Adipocyte (in vitro differentiated cells): ENCODE data around the gene TACC2.

Experiments
- DNase-seq: peaks from one replicate; pipeline ENCODE4 v3.0.0-alpha.2; 2015; ENCODE audit warnings: low read depth
- H3K27me3 ChIP-seq: replicated peaks from 2 replicates; pipeline ENCODE4 v1.7.0; 2013; ENCODE audit warnings: mild to moderate bottlenecking, low read length, moderate library complexity; ENCODE audit not compliant: control insufficient read depth, insufficient read depth
- H3K36me3 ChIP-seq: 2 replicates; pipeline ENCODE4 v1.7.0; 2013; ENCODE audit warnings: low read length, mild to moderate bottlenecking, moderate library complexity; ENCODE audit not compliant: control insufficient read depth, insufficient read depth, severe bottlenecking
- H3K4me1 ChIP-seq: 2 replicates; pipeline ENCODE4 v1.7.0; 2013; ENCODE audit warnings: mild to moderate bottlenecking, low read length, moderate library complexity; ENCODE audit not compliant: control insufficient read depth, insufficient read depth
- H3K4me3 ChIP-seq: 2 replicates; pipeline ENCODE4 v1.7.0; 2013; ENCODE audit warnings: mild to moderate bottlenecking, low read length, moderate library complexity
- H3K9ac ChIP-seq: 2 replicates; pipeline ENCODE4 v1.7.0; 2013; ENCODE audit warnings: mild to moderate bottlenecking, low read length, moderate library complexity
- H3K9me3 ChIP-seq: 2 replicates; pipeline ENCODE4 v1.7.0; 2013; ENCODE audit warnings: mild to moderate bottlenecking, low read length, moderate library complexity; ENCODE audit not compliant: control insufficient read depth

TACC2 gene

DNA sequence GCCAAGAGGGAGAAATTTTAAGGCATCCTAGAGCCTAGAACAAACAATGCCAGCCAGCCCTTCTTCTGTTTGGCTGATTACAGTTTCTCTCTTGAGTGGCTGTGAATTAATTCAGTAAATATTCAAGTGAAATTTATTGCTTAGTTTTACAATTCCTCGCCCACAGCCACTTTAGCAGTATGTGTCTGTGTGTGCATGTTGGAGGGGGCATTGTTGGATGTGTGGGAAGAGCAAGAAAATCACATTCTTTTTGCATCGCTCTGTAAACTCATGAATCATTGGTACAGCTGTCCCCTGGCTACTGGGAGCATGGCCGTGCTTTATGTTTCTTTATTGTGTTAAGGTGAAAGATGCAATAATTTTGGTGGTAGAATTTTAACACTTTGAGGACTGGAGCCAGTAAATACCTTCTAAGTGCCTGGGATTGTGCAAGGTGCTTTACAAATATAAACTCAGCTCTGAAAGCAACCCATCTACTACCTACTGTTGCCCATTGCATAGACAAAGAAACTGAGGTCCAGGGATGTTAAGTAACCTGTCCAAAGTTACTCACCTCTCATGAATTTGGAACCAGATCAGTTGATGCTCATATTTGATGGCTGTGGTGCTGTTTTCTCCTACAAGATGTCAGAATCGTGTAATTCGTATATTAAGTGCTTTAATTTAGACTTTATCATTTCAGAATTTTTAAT is 192.2 kb downstream of the TACC2 start:
- DNase-seq = peak; percentile 46
- Histone ChIP-seq H3K36me3 (no peaks in the 10 kb centered on the region), H3K9ac (no peak overlapping the region), H3K4me1 (peaks cover 26% of the 10 kb centered on the region), H3K4me3 (no peak overlapping the region), H3K27me3 (no peaks in the 10 kb centered on the region), H3K9me3 (no peaks in the 10 kb centered on the region)

DNA sequence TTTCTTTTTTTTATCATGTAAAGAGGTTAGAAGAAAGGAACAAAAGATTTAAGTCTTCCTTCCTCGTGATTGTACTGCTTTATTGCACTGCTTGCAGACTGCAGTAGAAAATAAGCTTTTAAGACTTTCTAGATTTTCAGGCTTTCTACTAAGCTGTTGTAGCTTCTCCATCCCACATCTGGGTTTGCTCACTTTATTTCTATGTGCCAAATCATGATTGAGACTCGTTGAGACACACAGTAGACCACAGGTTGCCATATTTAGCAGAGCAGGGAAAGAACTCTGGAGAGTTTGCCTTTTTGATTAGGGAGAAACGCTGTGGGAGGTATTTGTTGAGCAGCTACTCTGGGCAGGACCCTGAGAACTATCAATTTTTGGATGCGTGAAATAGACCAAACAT is 192.9 kb downstream of the TACC2 start:
- Histone ChIP-seq H3K4me1 (peaks cover 21% of the 10 kb centered on the region), H3K4me3 (no peak overlapping the region)
- peak; percentile 22 for DNase-seq

DNA sequence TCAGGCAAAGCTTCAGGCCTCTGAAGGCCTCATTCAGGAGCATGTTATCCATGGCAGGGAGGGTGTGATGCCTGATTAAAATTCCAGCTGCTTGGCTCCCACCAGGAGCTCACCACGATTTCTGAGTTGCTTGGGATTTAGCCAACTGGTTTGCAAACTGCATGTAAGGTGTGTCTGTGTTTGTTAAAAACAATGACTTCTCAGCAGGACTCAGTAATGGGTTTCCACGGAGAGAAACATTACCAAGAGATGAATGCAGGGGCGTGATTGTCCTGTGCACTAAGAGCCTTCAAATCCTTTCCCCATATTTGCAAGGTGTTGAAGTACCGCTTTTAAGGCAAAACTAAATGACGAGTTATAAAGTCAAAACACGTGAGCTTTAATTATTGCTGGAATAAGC is 193.3 kb downstream of the TACC2 start:
- H3K4me1 ChIP-seq = peaks cover 21% of the 10 kb centered on the region
- no peak for DNase-seq

More for the DNA sequence above, 192.9 kb downstream of the TACC2 start:
- no peaks in the 10 kb centered on the region for H3K9me3 ChIP-seq
- no peak overlapping the region for H3K9ac ChIP-seq
- H3K27me3 ChIP-seq = no peaks in the 10 kb centered on the region
- H3K36me3 ChIP-seq = no peaks in the 10 kb centered on the region

DNA sequence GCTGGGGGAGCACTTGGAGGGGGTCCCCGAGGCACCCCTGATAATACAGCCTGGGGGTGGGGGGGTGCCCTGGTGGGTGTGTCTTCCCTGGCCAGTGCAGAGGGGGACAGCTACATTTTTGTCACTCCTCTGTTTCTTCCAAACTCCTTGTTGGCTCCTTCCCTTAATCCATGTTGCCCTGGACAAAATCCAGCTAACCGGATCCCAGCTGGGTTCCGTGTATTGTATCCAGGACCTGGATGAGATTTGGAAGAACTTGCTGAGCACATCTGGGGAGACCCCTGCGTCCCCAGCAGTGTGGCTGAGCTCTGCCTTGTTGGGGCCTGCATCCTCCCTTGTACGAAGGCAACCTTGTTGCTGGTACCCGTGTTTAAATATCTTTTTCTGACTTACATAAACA is 195.3 kb downstream of the TACC2 start:
- no peaks in the 10 kb centered on the region for H3K36me3 ChIP-seq
- no peak for DNase-seq
- H3K4me3 ChIP-seq = no peak overlapping the region
- H3K9ac ChIP-seq = no peak overlapping the region
- H3K9me3 ChIP-seq = no peaks in the 10 kb centered on the region
- H3K4me1 ChIP-seq = peaks cover 21% of the 10 kb centered on the region
- H3K27me3 ChIP-seq = no peaks in the 10 kb centered on the region

More for the DNA sequence above, 193.3 kb downstream of the TACC2 start:
- no peak overlapping the region for H3K9ac ChIP-seq
- no peak overlapping the region for H3K4me3 ChIP-seq
- H3K9me3 ChIP-seq = no peaks in the 10 kb centered on the region
- H3K36me3 ChIP-seq = no peaks in the 10 kb centered on the region
- H3K27me3 ChIP-seq = no peaks in the 10 kb centered on the region

DNA sequence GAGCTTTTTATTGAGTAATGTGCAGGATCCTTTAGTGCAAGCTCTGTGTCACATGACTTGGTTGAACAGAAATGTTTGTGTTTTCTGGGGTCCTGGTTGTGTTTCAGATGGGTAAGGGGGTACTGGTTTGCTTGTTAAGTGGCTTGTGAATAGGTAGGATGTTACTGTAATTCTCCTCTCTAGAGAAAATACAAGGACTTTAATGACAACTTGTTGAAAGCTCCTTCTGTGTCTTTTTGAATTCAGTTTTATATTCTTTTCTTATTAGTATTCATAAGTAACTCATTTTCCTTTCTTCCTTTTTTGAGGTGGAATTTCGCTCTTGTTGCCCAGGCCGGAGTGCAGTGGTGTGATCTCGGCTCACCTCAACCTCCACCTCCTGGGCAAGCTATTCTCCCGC is 196.7 kb downstream of the TACC2 start:
- Histone ChIP-seq H3K4me3 (no peak overlapping the region), H3K36me3 (no peaks in the 10 kb centered on the region), H3K9me3 (no peaks in the 10 kb centered on the region), H3K9ac (no peak overlapping the region), H3K27me3 (no peaks in the 10 kb centered on the region), H3K4me1 (peaks cover 21% of the 10 kb centered on the region)
- no peak for DNase-seq

DNA sequence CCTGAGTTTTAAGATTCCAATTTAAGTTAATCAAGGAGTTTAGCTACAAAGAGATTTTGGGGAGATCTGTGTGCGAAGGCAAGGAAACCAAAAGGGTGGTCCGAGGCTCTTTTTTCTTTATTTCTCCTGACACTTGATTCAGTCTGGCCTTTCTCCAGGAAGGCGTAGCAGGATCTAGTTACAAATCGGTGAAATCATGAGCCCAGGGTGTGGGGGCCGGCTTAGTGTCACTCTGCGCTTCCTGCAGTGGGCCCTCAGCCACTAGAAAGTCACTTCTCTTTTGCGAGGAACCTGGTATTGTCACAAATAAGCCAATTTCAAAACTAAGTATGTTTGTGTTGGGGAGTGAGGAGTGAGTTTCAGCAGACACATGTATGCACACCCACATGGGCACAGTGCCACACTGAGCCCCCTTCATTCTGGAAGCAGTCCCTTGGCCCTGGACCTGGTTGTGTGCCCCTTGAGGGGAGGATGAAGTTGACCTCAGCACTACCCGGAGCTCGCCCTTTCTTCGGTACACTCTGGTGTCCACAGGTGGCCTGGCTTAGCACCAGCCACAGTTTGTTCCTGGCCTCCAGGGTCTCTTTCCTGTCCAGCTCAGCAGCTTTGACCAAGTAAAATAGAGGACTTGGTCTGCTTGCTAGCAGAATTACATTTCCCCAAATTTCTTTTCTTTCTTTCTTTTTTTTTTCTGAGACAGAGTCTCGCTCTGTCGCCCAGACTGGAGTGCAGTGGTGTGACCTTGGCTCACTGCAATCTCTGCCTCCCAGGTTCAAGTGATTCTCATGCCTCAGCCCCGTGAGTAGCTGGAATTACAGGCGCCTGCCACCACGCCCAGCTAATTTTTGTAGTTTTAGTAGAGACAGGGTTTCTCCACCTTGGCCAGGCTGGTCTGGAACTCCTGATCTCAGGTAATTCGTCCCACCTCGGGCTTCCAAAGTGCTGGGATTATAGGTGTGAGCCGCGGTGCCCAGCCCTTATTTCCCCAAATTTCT is 198.2 kb downstream of the TACC2 start:
- H3K4me3 ChIP-seq = no peak overlapping the region
- no peaks in the 10 kb centered on the region for H3K36me3 ChIP-seq
- H3K9me3 ChIP-seq = no peaks in the 10 kb centered on the region
- no peaks in the 10 kb centered on the region for H3K27me3 ChIP-seq
- no peak overlapping the region for H3K9ac ChIP-seq
- H3K4me1 ChIP-seq = peaks cover 13% of the 10 kb centered on the region
- no peak for DNase-seq

DNA sequence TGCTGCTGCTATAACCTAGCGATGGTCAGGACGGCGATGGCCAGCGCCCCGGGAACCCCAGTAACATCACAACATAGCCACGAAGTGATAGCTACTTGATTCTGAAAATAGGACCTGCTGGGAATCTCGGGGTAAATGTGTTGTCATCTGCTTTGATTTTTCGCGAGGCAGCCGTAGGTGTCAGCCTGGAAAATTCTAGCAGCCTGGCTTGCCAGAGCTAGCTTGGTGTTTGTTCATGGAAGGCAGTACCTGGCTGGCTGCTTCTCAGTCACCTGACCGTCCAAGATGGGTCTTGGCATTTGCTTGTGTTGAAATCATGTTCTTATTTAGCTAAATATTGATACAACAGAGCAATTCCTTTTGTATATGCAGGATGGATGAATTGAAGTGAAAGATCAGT is 199.7 kb downstream of the TACC2 start:
- H3K4me3 ChIP-seq = no peak overlapping the region

DNA sequence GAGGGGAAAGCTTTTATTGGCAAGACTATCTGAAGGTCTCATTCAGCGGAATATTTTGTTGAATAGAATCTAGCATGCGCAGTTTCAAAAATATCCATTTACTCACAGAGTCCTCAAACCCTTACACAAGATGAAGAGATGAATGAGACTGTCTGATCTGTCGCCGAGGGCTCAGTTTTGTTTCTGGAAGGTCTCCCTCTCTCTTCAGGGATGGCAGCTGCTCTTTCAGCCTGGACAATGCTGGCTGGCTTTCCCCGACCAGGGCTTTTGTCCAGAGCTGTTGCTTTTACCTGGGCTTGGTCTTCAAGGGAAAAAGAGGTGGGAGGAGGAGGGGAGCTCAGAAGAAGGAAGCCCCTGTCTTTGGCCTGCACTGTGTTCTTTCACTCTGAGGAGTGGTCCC is 200.2 kb downstream of the TACC2 start:
- no peaks in the 10 kb centered on the region for H3K4me1 ChIP-seq
- no peak overlapping the region for H3K4me3 ChIP-seq
- H3K36me3 ChIP-seq = no peaks in the 10 kb centered on the region
- no peaks in the 10 kb centered on the region for H3K9me3 ChIP-seq
- H3K9ac ChIP-seq = no peak overlapping the region
- no peak for DNase-seq
- no peaks in the 10 kb centered on the region for H3K27me3 ChIP-seq

More for the DNA sequence above, 199.7 kb downstream of the TACC2 start:
- no peaks in the 10 kb centered on the region for H3K9me3 ChIP-seq
- no peaks in the 10 kb centered on the region for H3K36me3 ChIP-seq
- H3K27me3 ChIP-seq = no peaks in the 10 kb centered on the region
- DNase-seq = no peak
- no peak overlapping the region for H3K9ac ChIP-seq
- H3K4me1 ChIP-seq = peaks cover under 1% of the 10 kb centered on the region

DNA sequence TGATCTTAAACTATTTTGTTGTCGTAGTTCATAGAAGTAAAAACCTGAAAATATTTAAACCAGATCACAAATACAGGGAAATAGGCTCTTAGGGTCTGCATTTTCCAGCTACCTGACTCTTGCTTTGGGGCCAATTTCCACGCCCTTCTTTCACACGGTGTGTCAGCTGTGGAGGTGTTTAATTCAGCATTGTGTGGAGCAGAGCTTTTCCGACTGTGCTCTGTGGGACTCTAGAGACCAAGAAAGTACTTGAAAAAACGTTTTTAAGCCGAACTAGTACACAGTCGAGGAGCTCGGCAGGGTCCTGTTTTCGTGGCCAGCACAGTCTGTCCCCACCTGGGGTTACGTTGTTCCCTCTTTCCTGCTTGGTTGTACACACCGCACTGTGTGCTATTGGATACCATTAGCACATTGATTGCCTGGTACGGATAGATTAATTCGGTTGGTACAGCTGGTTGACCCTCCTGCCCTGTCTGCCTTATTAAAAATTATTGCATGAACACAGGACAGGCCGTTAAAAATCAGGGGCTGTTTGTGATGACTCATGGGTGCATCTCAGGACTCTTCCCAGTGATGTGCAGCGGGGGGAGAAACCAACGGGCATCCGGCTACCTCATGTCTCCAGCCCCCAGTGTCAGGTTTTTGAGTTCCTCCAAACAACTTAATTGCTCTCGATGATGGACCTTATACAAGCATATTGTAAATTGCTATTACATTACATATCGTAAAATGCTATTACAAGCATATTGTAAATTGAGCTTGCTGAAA is 201.4 kb downstream of the TACC2 start:
- DNase-seq = no peak
- no peaks in the 10 kb centered on the region for H3K27me3 ChIP-seq
- H3K9me3 ChIP-seq = no peaks in the 10 kb centered on the region
- no peaks in the 10 kb centered on the region for H3K4me1 ChIP-seq
- H3K9ac ChIP-seq = no peak overlapping the region
- peaks cover 2% of the 10 kb centered on the region for H3K36me3 ChIP-seq
- H3K4me3 ChIP-seq = no peak overlapping the region

DNA sequence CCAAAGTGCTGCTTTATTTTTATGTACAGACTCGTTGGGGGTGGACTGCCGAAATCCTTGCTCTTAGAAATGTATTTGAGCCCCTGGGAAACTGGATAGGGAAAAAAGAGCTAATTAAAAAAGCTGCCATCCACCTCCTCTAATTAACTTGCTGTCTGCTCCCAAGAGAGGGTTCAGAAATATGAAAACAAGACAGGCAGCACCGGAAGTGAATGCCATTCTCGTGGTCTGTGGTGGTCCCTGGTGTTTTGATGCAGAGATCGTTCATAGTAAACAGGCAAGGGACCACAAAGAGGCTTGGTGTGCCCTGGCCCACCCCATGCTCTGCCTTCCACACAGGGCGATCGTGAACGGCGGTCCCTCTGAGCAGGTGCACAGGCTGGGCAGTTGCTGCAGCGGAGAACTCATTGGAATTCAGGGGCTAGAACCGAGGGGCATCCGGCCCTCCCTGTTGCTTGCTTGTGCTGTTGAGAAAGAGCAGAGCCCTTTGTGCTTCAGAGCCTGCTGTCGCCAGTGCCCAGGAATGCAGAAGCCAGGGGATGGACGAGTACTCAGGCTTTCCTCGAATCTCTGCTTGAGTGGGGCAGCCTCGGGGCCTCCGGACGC is 203.1 kb downstream of the TACC2 start:
- Histone ChIP-seq H3K9me3 (no peaks in the 10 kb centered on the region), H3K36me3 (peaks cover 5% of the 10 kb centered on the region), H3K4me3 (no peak overlapping the region), H3K27me3 (no peaks in the 10 kb centered on the region), H3K9ac (no peak overlapping the region), H3K4me1 (no peaks in the 10 kb centered on the region)
- no peak for DNase-seq
